Brain microvascular endothelial cell (primary cell): ENCODE measurements around the gene GPC5.

Experiments used
- DNase-seq: peaks from one replicate; pipeline ENCODE4 v3.0.0-alpha.2; 2020
- H3K27ac ChIP-seq: fragments of 250-450 bp; sonication (Bioruptor Pico); 2 replicates; pipeline ENCODE4 v1.5.1; 2020; ENCODE audit warnings: mild to moderate bottlenecking, moderate library complexity
- H3K27me3 ChIP-seq: fragments of 250-450 bp; sonication (Bioruptor Pico); replicated peaks from 2 replicates; pipeline ENCODE4 v1.5.1; 2020; ENCODE audit warnings: mild to moderate bottlenecking
- H3K36me3 ChIP-seq: fragments of 250-450 bp; sonication (Bioruptor Pico); replicated peaks from 2 replicates; pipeline ENCODE4 v1.5.1; 2020; ENCODE audit warnings: mild to moderate bottlenecking
- H3K4me3 ChIP-seq: 2 replicates; pipeline ENCODE4 v1.5.1; 2011; ENCODE audit warnings: low read depth, mild to moderate bottlenecking, control low read depth, low read length, moderate library complexity
- CTCF ChIP-seq: IDR thresholded peaks from 2 replicates; pipeline ENCODE4 v1.5.1; 2011; ENCODE audit warnings: low read depth, mild to moderate bottlenecking, moderate library complexity, low read length, control low read depth, inconsistent platforms; ENCODE audit errors: missing control alignments
- in situ Hi-C: cut with HindIII; loops from 2 replicates; pipeline ENCODE4 v1.10.0; 2017; ENCODE audit warnings: low sequenced_read_pairs, low pct_ligation_motif_present

The GPC5 gene

GRCh38 chr13:91621161-91621560, 222.7 kb downstream of the GPC5 start:
- no peak for DNase-seq
- Histone ChIP-seq H3K4me3 (no peak overlapping the region), H3K27ac (no peak overlapping the region), H3K27me3 (no peaks in the 10 kb centered on the region), H3K36me3 (no peaks in the 10 kb centered on the region)
- in situ Hi-C loops = no loop called here
- TF ChIP-seq CTCF = no peak

- H3K27me3 ChIP-seq = no peaks in the 10 kb centered on the region
- H3K36me3 ChIP-seq = no peaks in the 10 kb centered on the region
- no peak overlapping the region for H3K4me3 ChIP-seq
- no peak for TF ChIP-seq CTCF
- H3K27ac ChIP-seq = no peak overlapping the region
- in situ Hi-C loops = no loop called here
- no peak for DNase-seq
Observed at GRCh38 chr13:91621963-91622362, 223.5 kb downstream of the GPC5 start.

DNA sequence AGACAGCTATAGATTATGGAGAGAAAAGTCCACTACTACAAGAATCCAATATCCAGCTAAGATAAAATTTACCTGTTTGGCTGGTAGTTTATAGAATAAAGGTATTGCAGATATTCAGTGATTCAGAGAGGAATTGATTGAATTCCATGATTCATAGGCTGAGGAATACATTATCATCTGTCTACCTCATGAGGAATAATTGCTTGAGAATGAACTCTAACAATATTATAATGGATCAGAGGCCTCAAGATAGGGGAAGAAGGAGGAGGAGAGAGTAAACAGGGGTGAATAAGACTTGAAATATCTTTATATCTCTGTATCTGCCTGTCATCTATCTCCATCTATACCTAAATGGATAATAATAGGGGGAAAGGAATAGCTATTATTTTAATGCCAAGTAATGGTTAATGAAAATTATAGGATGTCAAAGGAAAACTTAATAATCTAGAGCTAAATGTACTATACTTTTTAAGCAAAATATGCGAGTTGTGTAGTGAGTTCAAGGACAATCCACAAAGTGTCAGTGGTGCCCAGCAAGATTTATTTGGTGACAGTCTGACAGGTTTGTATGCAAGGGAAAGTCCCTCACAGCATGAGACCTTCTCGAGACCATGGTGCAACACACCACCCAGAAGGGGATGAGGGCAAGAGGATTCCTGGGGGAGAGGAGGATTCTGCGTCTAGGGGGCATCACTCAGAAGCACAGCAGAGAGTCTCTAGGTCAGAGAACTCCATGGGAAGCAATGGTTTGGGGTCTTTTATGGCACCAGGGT, 224.5 kb downstream of the GPC5 start:
- in situ Hi-C loops = no loop called here

GRCh38 chr13:91627952-91628739, 229.7 kb downstream of the GPC5 start:
- in situ Hi-C loops = no loop called here
- Histone ChIP-seq H3K36me3 (no peaks in the 10 kb centered on the region), H3K4me3 (no peak overlapping the region), H3K27me3 (no peaks in the 10 kb centered on the region), H3K27ac (no peak overlapping the region)
- DNase-seq = no peak
- no peak for TF ChIP-seq CTCF

More for the DNA sequence above, 224.5 kb downstream of the GPC5 start:
- no peak for DNase-seq
- no peak for TF ChIP-seq CTCF
- Histone ChIP-seq H3K36me3 (no peaks in the 10 kb centered on the region), H3K4me3 (no peak overlapping the region), H3K27ac (no peak overlapping the region), H3K27me3 (no peaks in the 10 kb centered on the region)

DNA sequence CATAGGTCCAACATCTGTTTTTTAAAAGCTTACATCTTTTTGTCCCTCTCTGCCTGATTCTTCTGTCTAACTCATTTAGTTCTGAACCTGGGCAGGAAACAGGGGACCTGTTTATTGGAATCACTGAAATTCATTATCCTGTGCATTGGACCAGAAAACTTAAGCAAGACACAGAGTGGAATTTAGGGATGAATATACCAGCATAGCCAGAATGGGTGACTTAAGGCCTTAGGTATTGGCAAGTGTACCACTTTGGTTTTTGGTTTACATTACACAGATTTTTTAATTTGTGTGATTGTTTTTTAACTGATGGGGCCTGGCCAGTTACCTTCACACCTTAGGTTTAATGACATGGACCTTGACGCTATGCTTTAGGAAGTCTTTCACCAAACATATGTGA, 232.5 kb downstream of the GPC5 start:
- TF ChIP-seq CTCF = no peak
- no peak for DNase-seq
- no peaks in the 10 kb centered on the region for H3K36me3 ChIP-seq
- H3K27me3 ChIP-seq = no peaks in the 10 kb centered on the region
- no peak overlapping the region for H3K27ac ChIP-seq
- H3K4me3 ChIP-seq = no peak overlapping the region
- in situ Hi-C loops = no loop called here

DNA sequence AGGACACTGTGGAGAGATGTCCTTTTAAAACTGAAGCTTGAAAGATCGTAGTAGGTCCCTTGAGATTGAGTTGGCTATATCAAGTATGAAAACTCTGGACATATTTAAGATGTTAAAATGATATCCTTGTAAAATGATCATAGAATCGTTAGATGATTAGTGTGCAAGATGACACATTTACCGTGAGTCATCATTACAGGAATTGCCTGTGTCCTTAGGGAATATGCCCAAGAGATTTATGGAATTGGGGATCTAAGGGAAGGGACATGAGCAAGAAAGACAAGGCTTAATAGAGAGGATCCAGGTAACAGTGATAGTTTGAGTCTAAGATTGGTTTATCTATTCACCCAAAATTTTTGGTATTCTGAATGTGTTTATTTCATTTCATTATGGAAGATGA, 233.7 kb downstream of the GPC5 start:
- no peak for DNase-seq
- no peak for TF ChIP-seq CTCF
- no peaks in the 10 kb centered on the region for H3K36me3 ChIP-seq
- H3K4me3 ChIP-seq = no peak overlapping the region
- in situ Hi-C loops = no loop called here
- H3K27ac ChIP-seq = no peak overlapping the region
- H3K27me3 ChIP-seq = no peaks in the 10 kb centered on the region
